Activated T-cell treated with anti-CD3 and anti-CD28 coated beads, Interleukin-2, amount 50 U/mL, for 1 hour (primary cell): ENCODE results near the gene KRTAP19-6.
"Not testable (repeated sequence)": the region's sequence is repeated elsewhere in the genome, so short reads cannot be mapped to it uniquely, and the experiment has no call there.

Source experiments
- DNase-seq: peaks from one replicate; pipeline ENCODE4 v3.0.0-alpha.2; 2020

Gene KRTAP19-6

GRCh38 chr21:30541764-30542163 is at the start of gene KRTAP19-6:
Gene KRTAP19-6 (minus strand): TSS chr21:30541864. CDS start chr21:30541833, 31 bp downstream.
- no peak for DNase-seq

GRCh38 chr21:30590297-30590696 is 48.6 kb upstream of the KRTAP19-6 start, which contains the start of gene KRTAP22-2:
Gene KRTAP22-2 (minus strand): TSS chr21:30590397.
- DNase-seq = no peak

GRCh38 chr21:30582870-30583269 is 41.2 kb upstream of the KRTAP19-6 start:
- DNase-seq = no peak

- DNase-seq = no peak
Observed at GRCh38 chr21:30580132-30580531, 38.5 kb upstream of the KRTAP19-6 start.

GRCh38 chr21:30579346-30579745 is 37.7 kb upstream of the KRTAP19-6 start:
- no peak for DNase-seq

- DNase-seq = no peak
Observed at GRCh38 chr21:30577766-30578165, 36.1 kb upstream of the KRTAP19-6 start.

GRCh38 chr21:30567617-30568016 is 26.0 kb upstream of the KRTAP19-6 start:
- no peak for DNase-seq

GRCh38 chr21:30563630-30564029 is 22.0 kb upstream of the KRTAP19-6 start:
- no peak for DNase-seq

GRCh38 chr21:30563072-30563471 is 21.4 kb upstream of the KRTAP19-6 start:
- no peak for DNase-seq

- DNase-seq = no peak
Observed at GRCh38 chr21:30561957-30562356, 20.3 kb upstream of the KRTAP19-6 start.

GRCh38 chr21:30561264-30561895 is 19.7 kb upstream of the KRTAP19-6 start, which contains the start of gene KRTAP19-7:
Gene KRTAP19-7 (minus strand): TSS chr21:30561314. CDS start chr21:30561289, 25 bp downstream.
- no peak for DNase-seq

- DNase-seq = no peak
Observed at GRCh38 chr21:30555095-30555494, 13.4 kb upstream of the KRTAP19-6 start.

GRCh38 chr21:30552782-30553181 is 11.1 kb upstream of the KRTAP19-6 start:
- DNase-seq = no peak

GRCh38 chr21:30518876-30519275 is 22.8 kb downstream of the KRTAP19-6 start:
- DNase-seq = no peak

GRCh38 chr21:30515681-30516080 is 26.0 kb downstream of the KRTAP19-6 start:
- DNase-seq = no peak

GRCh38 chr21:30505621-30506205 is 36.0 kb downstream of the KRTAP19-6 start:
- DNase-seq = not testable (repeated sequence)

GRCh38 chr21:30502041-30502440 is 39.6 kb downstream of the KRTAP19-6 start, which contains the start of gene KRTAP19-5:
Gene KRTAP19-5 (minus strand): TSS chr21:30502141. CDS start chr21:30502090, 51 bp downstream.
- no peak for DNase-seq

- DNase-seq = no peak
Observed at GRCh38 chr21:30497065-30497464, 44.6 kb downstream of the KRTAP19-6 start, which contains the start of gene KRTAP19-4. Gene KRTAP19-4 (minus strand): TSS chr21:30497165. CDS start chr21:30497110, 55 bp downstream.

- no peak for DNase-seq
Observed at GRCh38 chr21:30491963-30492428, 49.7 kb downstream of the KRTAP19-6 start, which contains the start of gene KRTAP19-3. Gene KRTAP19-3 (minus strand): TSS chr21:30492013. CDS start chr21:30491957, 56 bp downstream.
